ENCODE measurements around the gene GJC2.
"Not testable (repeated sequence)": the region's sequence is repeated elsewhere in the genome, so short reads cannot be mapped to it uniquely, and the experiment has no call there.

GJC2 gene

DNA sequence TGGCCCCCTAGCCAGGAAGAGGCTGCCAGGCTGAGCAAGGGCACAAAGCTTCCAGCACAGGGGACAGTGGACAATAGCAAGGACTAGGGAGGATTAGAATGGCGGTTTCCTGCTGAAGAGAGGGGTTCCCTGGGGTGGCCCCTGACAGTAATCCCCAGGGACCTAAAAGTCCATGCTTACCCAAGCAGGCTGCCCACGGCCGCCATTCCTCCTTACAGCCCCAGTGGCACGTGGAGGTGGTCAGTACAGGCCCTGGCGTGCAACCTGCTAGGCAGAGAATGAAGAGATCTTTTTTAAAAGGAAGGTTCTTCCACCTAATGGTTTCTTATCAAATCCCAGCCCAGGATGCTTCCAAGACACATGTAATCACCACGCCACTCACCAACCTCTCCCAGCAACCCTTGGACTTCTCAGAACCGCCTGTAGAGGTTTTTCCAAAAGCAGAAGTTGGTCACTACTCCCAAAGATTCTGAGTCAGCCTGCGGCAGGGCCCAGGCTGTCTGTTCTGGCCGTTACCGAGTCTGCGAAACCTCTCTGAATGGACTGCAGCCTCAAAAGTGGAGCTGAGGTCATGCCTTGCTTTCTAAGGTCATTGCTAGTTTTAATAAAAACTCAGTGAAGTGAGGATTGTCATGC, 41.6 kb upstream of the GJC2 start:
- Mint-ChIP-seq H3K9me3 (no peaks in the 10 kb centered on the region), H3K27ac (peak overlapping the region; percentile 59), H3K4me1 (peaks cover 37% of the 10 kb centered on the region), H3K27me3 (ENCODE audit: low read depth, poor library complexity) (peaks cover 19% of the 10 kb centered on the region), H3K36me3 (ENCODE audit: low read depth) (no peaks in the 10 kb centered on the region), H3K4me3 (peak overlapping the region; percentile 95)
- no peak for DNase-seq
- TF ChIP-seq, protein P1, sequence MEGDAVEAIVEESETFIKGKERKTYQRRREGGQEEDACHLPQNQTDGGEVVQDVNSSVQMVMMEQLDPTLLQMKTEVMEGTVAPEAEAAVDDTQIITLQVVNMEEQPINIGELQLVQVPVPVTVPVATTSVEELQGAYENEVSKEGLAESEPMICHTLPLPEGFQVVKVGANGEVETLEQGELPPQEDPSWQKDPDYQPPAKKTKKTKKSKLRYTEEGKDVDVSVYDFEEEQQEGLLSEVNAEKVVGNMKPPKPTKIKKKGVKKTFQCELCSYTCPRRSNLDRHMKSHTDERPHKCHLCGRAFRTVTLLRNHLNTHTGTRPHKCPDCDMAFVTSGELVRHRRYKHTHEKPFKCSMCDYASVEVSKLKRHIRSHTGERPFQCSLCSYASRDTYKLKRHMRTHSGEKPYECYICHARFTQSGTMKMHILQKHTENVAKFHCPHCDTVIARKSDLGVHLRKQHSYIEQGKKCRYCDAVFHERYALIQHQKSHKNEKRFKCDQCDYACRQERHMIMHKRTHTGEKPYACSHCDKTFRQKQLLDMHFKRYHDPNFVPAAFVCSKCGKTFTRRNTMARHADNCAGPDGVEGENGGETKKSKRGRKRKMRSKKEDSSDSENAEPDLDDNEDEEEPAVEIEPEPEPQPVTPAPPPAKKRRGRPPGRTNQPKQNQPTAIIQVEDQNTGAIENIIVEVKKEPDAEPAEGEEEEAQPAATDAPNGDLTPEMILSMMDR (IDR thresholded peaks at IDR 0.05): no peak

DNA sequence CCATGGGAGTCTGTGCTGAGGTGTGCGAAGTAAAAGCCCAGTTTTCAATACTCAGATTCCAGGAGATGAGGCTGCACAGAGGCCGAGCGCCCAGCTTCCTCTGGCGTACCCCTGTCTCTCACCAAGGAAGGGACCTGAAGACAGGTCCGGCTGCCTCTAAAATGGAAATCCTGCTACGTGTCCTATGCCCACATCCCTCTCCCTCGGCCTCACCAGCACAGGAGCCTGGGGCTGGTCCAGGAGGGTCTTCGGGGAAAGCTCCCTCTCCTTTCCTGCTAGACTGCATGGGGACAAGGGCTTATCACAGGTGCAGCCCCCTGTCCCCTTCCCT, 41.0 kb upstream of the GJC2 start:
- H3K9me3 Mint-ChIP-seq: no peaks in the 10 kb centered on the region
- TF ChIP-seq, protein P1 (IDR thresholded peaks at IDR 0.05): no peak
- H3K4me1 Mint-ChIP-seq: peaks cover 33% of the 10 kb centered on the region
- peak overlapping the region; percentile 59 for H3K27ac Mint-ChIP-seq
- peak overlapping the region; percentile 95 for H3K4me3 Mint-ChIP-seq
- no peaks in the 10 kb centered on the region for H3K36me3 Mint-ChIP-seq (ENCODE audit: low read depth)
- no peak for DNase-seq
- H3K27me3 Mint-ChIP-seq (ENCODE audit: low read depth, poor library complexity): peaks cover 24% of the 10 kb centered on the region

DNA sequence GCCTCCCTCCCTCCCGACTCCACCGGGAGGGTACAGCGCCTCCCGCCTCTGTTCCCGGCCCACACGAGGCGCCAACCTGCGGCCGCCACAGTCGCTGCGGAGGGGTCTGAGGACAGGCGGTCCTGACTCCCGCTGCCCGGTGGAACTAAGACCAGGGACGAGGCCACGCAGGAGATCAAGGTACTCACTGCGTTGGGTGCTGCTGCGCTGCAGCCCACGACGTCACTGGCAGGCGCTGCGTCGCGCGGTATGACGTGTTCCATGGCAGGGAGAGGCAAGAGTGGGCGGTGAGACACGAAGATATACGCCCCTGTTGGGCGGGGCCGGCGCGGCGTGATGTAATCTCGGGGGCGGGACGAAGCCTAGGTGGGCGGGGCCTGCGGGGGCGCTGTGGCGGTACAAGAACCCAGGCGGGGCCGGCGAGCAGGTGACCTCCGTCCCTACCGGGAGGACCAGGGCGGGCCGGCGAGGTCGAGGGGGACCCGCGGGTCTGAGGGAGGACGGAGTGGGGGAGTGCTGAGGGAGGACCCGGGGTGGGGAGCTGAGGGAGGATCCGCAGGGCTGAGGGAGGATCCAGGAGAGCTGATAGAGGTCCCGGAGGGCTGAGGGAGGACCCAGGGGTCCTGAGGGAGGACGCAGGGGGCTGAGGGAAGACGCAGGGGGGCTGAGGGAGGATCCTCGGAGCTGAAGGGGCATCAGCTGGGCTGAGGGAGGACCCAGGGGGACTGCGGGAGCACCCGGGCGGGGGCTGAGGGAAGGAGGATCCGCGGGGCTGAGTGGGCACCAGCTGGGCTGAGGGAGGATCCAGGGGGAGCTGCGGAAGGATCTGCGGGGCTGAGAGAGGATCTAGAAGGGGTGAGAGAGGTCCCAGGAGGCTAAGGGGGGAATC, 40.4 kb upstream of the GJC2 start, which contains the start of gene MRPL55:
Gene MRPL55 (minus strand): TSS at position 227 of the 889 bp plus-strand sequence. CDS start 1,039 bp downstream, outside the sequence.
- TF ChIP-seq, protein P1 (IDR thresholded peaks at IDR 0.05): no peak
- H3K9me3 Mint-ChIP-seq: no peaks in the 10 kb centered on the region
- peaks cover 24% of the 10 kb centered on the region for H3K27me3 Mint-ChIP-seq (ENCODE audit: low read depth, poor library complexity)
- H3K27ac Mint-ChIP-seq: peak within 1 kb of the TSS; percentile 95
- H3K36me3 Mint-ChIP-seq (ENCODE audit: low read depth): no peaks in the 10 kb centered on the region
- peak; percentile 99 for DNase-seq
- H3K4me3 Mint-ChIP-seq: peak within 1 kb of the TSS; percentile 95
- H3K4me1 Mint-ChIP-seq: peaks cover 28% of the 10 kb centered on the region

DNA sequence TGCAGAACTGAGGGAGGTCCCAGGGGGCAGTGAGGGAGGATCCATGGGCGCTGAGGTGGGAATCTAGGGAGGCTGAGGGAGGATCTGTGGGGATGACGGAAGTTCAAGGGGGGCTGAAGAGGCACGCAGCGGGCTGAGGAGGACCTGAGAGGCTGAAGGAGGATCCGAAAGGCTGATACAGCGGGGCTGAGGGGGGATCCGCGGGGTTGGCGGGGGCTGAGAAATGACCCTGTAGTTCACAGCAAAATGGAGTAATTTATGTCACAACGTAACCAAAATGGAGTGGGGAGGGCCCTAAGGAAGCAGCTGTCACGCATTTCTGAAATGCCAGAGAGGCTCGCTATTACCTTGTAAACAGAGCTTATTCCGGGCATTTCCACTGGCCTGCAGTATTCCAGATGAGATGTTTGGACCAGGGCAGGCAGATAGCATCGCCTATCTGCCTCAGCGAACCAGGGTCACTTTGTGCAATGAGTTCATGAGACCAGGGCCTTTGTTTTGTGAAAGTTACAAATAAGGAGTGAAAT, 39.7 kb upstream of the GJC2 start:
- Mint-ChIP-seq H3K4me1 (peaks cover 23% of the 10 kb centered on the region), H3K36me3 (ENCODE audit: low read depth) (no peaks in the 10 kb centered on the region), H3K4me3 (peak overlapping the region; percentile 95), H3K9me3 (peaks cover 4% of the 10 kb centered on the region), H3K27ac (peak overlapping the region; percentile 70), H3K27me3 (ENCODE audit: low read depth, poor library complexity) (peaks cover 27% of the 10 kb centered on the region)
- TF ChIP-seq, protein P1 (IDR thresholded peaks at IDR 0.05): no peak
- no peak for DNase-seq

DNA sequence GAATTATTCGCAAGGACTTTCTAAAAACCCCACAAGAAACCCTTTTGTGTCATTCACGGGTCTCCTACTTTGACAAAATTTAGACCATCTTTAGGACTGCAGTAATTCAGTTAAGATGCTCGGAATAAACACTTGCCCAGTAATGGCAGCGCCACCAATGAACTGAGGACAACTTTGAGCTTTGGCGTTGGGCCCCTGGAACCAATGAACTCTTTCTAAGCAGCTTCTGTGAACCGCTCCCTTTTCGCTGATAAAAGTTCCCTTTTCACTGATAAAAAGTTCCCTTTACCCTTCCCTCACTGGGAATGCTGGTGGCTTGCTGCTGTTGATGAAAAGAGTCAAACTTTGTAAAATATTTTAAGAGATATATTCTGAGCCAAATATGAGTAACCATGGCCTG, 39.2 kb upstream of the GJC2 start:
- Mint-ChIP-seq H3K36me3 (ENCODE audit: low read depth) (no peaks in the 10 kb centered on the region), H3K4me1 (peaks cover 23% of the 10 kb centered on the region), H3K4me3 (no peak overlapping the region), H3K27ac (no peak overlapping the region), H3K27me3 (ENCODE audit: low read depth, poor library complexity) (peaks cover 27% of the 10 kb centered on the region), H3K9me3 (peaks cover 8% of the 10 kb centered on the region)
- no peak for DNase-seq
- TF ChIP-seq, protein P1 (IDR thresholded peaks at IDR 0.05): no peak

DNA sequence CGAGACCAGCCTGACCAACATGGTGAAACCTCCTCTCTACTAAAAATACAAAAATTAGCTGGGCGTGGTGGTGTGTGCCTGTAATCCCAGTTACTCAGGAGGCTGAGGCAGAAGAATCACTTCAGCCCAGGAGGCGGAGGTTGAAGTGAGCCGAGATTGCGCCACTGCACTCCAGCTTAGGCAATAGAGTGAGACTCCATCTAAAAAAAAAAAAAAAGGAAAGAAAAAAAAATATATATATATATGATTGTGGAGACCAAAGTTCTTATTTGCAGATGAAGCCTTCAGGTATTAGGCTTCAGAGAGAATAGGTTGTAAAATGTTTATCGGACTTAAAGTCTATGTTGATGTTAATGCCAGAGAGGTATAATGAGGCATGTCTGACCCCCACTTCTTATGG, 38.4 kb upstream of the GJC2 start:
- not testable (repeated sequence) for H3K27ac Mint-ChIP-seq; DNase-seq; H3K4me3 Mint-ChIP-seq; H3K36me3 Mint-ChIP-seq (ENCODE audit: low read depth)
- peaks cover 13% of the 10 kb centered on the region for H3K9me3 Mint-ChIP-seq
- peaks cover 23% of the 10 kb centered on the region for H3K4me1 Mint-ChIP-seq
- peaks cover 27% of the 10 kb centered on the region for H3K27me3 Mint-ChIP-seq (ENCODE audit: low read depth, poor library complexity)

Data from nephron progenitor cell (in vitro differentiated cells).